GM10266 (cell line): ENCODE data around the gene BCKDHB.
A peak's percentile ranks its signal among the peaks of the same experiment; 100 is the strongest.
"Not testable (repeated sequence)": the region's sequence is repeated elsewhere in the genome, so short reads cannot be mapped to it uniquely, and the experiment has no call there.

Experiments
- DNase-seq: peaks from one replicate; pipeline ENCODE4 v3.0.0; 2012; ENCODE audit errors: extremely low spot score
- TF ChIP-seq, protein P1 (sequence below): IDR thresholded peaks from 2 replicates; pipeline ENCODE4 v1.5.1; 2012; ENCODE audit warnings: mild to moderate bottlenecking, low read depth; ENCODE audit not compliant: control insufficient read depth, insufficient read depth; ENCODE audit errors: missing control alignments

BCKDHB gene

DNA sequence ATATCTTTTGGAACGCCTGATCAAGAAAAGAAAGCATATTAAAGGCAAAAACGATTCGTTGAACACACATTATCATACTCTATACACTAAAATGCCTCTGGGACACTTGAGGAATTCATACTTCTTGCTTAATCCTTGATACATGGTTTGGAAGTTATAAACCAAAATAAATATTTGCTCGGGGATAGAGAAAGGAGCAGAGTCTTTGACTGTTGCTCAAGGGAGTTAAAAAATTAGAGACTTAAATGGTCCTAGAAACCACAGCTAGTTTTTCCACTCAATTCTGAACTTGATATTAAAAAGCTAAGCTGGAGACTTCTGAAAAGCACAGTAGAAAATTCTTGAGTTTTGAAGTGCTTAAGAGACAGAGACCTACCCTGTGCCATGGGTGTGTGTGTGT is 98.9 kb downstream of the BCKDHB start:
- no peak for DNase-seq
- TF ChIP-seq, protein P1, sequence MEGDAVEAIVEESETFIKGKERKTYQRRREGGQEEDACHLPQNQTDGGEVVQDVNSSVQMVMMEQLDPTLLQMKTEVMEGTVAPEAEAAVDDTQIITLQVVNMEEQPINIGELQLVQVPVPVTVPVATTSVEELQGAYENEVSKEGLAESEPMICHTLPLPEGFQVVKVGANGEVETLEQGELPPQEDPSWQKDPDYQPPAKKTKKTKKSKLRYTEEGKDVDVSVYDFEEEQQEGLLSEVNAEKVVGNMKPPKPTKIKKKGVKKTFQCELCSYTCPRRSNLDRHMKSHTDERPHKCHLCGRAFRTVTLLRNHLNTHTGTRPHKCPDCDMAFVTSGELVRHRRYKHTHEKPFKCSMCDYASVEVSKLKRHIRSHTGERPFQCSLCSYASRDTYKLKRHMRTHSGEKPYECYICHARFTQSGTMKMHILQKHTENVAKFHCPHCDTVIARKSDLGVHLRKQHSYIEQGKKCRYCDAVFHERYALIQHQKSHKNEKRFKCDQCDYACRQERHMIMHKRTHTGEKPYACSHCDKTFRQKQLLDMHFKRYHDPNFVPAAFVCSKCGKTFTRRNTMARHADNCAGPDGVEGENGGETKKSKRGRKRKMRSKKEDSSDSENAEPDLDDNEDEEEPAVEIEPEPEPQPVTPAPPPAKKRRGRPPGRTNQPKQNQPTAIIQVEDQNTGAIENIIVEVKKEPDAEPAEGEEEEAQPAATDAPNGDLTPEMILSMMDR: no peak

DNA sequence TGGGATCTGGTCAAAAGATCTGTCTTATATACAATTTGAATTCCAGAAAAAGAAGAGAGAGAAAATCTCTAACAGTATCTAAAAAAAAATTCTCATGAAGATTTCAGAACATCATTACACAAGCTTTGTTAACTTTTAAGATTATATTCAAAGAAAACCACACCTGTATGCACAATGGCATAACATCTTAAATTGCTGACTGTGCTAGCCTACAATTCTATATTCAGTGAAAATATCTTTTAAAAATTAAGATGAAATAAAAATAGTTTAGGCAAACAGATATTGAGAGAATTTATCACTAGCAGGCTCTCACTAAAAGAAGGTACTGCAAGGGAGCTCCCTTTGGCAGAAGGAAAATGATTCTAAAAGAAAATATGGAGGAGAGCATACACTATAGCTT is 100.3 kb downstream of the BCKDHB start:
- TF ChIP-seq, protein P1: no peak
- DNase-seq: no peak

DNA sequence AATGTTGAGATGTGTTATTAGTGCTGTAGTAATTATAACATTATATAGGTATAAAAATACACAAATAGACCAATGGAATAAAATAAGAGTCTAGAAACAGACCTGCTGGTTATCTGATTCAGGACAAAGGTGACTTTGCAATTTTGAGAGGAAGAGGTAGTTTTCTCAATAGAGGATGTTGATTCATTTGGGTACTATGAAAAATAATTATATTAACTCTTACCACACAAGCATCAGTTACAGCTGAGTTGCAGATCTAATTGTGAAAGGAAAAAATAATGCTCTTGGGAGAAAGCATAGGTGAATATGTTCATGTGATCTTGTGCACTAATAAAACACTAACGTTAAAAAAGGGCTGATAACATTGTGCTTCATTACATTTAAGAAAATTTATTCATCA is 103.0 kb downstream of the BCKDHB start:
- DNase-seq: no peak
- TF ChIP-seq, protein P1: no peak

DNA sequence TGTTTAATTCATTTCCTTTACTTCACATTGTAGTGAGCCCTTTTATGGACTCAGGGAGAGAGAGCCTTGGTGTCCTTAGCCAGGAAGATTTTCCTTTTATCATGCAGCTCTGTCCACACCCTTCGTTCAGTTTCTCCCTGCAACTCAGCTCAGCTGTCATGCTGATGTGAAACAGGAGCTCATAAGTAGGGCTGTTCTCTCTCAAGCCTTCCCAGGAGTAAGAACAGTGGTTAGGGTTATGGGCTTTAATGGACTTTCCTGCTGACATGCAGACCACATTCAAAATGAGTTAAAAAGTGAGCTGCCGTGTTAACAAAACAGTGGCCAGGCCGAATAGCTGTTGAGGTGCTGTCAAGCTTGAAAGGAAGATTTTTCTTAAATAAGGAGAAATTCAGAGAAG is 104.1 kb downstream of the BCKDHB start:
- DNase-seq: no peak
- TF ChIP-seq, protein P1: no peak

DNA sequence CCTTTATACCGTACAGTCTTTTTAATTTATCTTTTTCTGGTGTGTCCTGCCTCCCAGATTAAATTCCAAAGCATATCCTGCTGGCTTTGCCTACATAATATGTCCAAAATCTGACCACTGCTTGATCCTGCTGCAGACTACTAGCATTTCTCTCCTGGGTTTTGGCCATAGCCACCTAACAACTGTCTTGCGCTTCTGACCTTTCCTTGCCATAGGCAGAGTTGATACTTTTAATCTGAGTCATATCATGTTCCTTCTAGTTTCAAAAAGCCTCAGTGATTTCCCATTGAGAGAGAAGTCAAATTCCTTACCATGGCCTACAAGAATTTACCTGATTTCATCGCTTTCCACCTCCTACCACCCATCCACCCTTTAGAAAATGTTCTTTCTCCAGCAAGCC is 104.8 kb downstream of the BCKDHB start:
- TF ChIP-seq, protein P1: no peak
- no peak for DNase-seq

DNA sequence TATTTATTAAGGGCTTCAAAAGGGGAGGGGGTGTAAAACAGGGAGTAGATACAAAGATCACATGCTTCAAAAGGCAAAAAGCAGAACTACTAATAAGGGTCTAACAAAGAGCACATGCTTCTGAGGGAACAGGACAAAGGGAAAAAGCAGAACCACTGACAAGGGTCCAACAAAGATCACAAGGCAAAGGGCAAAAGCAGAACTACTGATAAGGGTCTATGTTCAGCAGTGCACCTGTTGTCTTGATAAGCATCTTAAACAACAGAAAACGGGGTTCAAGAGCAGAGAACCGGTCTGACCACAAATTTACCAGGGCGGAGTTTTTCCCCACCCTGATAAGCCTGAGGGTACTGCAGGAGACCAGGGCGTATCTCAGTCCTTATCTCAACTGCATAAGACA is 105.4 kb downstream of the BCKDHB start:
- not testable (repeated sequence) for DNase-seq

DNA sequence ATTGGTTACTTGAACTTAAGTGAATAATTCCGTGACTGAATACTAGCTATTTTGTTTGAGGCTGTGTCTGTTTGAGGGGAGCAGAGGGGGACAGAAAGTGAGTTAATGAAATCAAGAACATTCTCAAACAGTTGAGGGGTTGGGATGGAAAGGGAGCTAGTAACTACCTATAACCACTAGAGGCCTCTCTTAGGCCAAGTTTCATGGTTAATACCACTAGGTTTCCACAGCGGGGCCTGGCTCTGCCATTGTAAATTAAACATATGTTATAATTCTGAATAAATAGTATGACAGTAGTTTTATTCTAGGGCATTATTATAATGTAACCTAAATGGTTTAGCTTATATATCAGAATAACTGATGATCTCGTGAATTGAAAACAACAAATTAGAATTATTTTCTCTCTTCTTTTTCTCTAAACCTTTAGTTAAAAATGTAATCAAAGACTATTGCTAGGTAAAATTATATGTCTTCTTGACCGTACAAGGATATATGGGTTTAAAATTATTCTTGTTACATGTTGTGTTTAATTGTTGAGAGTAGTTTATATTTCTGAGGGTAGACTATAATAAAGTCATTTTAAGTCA is 108.1 kb downstream of the BCKDHB start:
- DNase-seq: peak; percentile 28
- TF ChIP-seq, protein P1: peak; percentile 63

DNA sequence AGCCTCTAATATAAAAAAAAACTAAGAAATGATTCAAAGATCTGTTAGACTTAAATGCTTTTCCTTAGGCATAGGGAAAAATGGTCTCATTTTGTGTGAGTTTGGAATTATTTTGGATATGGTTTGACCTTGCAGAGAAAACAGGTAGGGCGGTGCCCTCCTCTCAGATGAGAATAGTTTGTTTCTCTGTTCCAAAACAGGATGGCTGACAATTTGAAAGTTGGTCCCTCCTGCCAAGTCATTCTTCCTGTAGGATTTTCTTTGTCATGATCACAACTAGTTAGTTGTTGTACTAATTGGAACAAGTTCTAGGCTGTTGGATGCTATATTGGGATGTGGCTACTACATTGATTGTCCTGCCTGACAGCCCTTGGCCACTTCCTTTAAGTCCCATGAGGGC is 108.6 kb downstream of the BCKDHB start:
- TF ChIP-seq, protein P1: no peak

More for the DNA sequence above, 108.6 kb downstream of the BCKDHB start:
- DNase-seq: no peak
